Tibial artery (tissue), 4 donors: ENCODE results near the gene GRK1.

Source experiments
- DNase-seq, 2 donors: peaks; one replicate each; pipeline ENCODE4 v3.0.0-alpha.2; 2019
- H3K27ac ChIP-seq, 2 donors: fragments of 200-600 bp; sonication (generic) in 1 of 2; 1 replicate in 1 of 2; 2 replicates in 1 of 2; pipeline ENCODE4 v1.5.1; 2018 to 2019; ENCODE audit warnings: mild to moderate bottlenecking in 1 of 2
- H3K27me3 ChIP-seq, 2 donors: fragments of 200-600 bp; sonication (generic) in 1 of 2; one replicate each; pipeline versions ENCODE4 v1.5.1 to v1.6.0; 2016 to 2019
- H3K36me3 ChIP-seq, 3 donors: fragments of 200-600 bp; sonication (generic) in 2 of 3; one replicate each; pipeline ENCODE4 v1.5.1; 2016 to 2019; ENCODE audit warnings: mild to moderate bottlenecking in 2 of 3
- H3K4me1 ChIP-seq, 4 donors: fragments of 200-600 bp; sonication (generic) in 2 of 4; 1 replicate in 3 of 4; 2 replicates in 1 of 4; pipeline ENCODE4 v1.5.1; 2016 to 2019
- H3K4me3 ChIP-seq, 2 donors: fragments of 200-600 bp; sonication (generic) in 1 of 2; 1 replicate in 1 of 2; 2 replicates in 1 of 2; pipeline ENCODE4 v1.5.1; 2018 to 2019; ENCODE audit warnings: mild to moderate bottlenecking in 2 of 2
- H3K9me3 ChIP-seq, 3 donors: fragments of 200-600 bp; sonication (generic) in 1 of 3; one replicate each; pipeline ENCODE4 v1.5.1; 2016 to 2019
- intact Hi-C: fragments of 100-400 bp; cut with DNase I; formaldehyde crosslinking; loops from one replicate; pipeline ENCODE4 v1.15.0; 2023; ENCODE audit warnings: low total_unique reads
- TF ChIP-seq, protein P1 (sequence below), 2 experiments: fragments of 200-600 bp in 1 of 2; fragments of 450-650 bp in 1 of 2; IDR thresholded peaks; one replicate each; pipeline ENCODE4 v1.5.1; 2017 to 2019; ENCODE audit warnings: antibody characterized with exemption in 2 of 2, mild to moderate bottlenecking in 1 of 2, moderate library complexity in 1 of 2

The GRK1 gene

DNA sequence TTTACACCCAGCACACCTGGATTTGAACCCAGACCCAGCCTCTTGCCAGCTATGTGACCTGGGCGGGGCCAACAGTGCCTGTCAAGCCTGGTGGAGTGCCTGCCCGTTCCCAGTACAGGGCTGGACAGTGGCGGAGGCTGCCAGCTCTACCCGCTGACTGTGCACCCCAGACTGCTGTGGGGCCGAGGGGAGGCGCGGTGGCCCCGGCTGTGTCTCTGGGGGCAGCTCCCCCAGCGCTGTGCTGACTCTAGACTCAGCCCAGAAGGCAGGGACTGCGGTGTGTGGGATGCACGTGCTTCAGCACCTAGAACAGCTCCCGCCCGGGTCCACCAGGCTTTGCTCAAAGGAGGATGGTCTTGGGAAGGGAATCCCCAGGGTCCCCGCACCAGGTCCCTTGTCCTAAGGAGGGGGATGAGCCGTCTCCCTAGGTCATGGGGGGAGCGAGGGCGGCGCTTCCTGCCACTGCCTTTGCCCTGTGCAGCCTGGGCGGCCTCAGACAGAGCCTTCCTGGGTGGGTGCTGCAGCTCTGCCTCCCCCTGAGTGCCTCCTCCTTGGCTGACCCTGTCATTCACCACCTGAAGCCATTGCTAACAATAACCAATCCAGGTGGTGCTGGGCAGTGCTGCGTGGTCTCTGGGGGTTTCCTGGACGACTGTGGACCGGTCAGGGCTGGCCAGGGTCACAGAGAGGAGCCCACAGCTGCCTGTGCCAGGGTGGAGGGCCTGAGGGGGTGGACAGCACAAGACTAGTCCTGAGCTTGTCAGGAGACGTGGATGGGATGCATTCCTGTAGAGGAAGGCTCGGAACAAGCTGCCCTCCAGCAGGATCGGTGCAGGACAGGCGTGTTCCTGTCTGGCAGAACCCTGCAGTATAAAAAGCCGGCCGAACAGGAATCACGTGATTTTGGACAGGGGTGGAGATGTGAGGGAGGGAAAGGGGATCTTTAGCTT, 110.6 kb downstream of the GRK1 start:
- H3K27me3 ChIP-seq: peaks cover 0 to 35% of the 10 kb centered on the region in 2 donors
- H3K9me3 ChIP-seq: no peaks in the 10 kb centered on the region
- no peaks in the 10 kb centered on the region for H3K36me3 ChIP-seq
- peak in 1 of 2 donors; percentile 54 for DNase-seq
- TF ChIP-seq, protein P1, sequence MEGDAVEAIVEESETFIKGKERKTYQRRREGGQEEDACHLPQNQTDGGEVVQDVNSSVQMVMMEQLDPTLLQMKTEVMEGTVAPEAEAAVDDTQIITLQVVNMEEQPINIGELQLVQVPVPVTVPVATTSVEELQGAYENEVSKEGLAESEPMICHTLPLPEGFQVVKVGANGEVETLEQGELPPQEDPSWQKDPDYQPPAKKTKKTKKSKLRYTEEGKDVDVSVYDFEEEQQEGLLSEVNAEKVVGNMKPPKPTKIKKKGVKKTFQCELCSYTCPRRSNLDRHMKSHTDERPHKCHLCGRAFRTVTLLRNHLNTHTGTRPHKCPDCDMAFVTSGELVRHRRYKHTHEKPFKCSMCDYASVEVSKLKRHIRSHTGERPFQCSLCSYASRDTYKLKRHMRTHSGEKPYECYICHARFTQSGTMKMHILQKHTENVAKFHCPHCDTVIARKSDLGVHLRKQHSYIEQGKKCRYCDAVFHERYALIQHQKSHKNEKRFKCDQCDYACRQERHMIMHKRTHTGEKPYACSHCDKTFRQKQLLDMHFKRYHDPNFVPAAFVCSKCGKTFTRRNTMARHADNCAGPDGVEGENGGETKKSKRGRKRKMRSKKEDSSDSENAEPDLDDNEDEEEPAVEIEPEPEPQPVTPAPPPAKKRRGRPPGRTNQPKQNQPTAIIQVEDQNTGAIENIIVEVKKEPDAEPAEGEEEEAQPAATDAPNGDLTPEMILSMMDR (IDR thresholded peaks at IDR 0.05): no peak
- no peak overlapping the region for H3K4me3 ChIP-seq
- no peaks in the 10 kb centered on the region for H3K4me1 ChIP-seq
- H3K27ac ChIP-seq: no peak overlapping the region
- intact Hi-C loops: no loop called here

- no peak overlapping the region for H3K27ac ChIP-seq
- TF ChIP-seq, protein P1 (IDR thresholded peaks at IDR 0.05): no peak
- H3K36me3 ChIP-seq: no peaks in the 10 kb centered on the region
- no peak for DNase-seq
- H3K4me3 ChIP-seq: no peak overlapping the region
- no peaks in the 10 kb centered on the region for H3K4me1 ChIP-seq
- intact Hi-C loops: no loop called here
- H3K9me3 ChIP-seq: no peaks in the 10 kb centered on the region
- H3K27me3 ChIP-seq: peaks cover 0 to 20% of the 10 kb centered on the region in 2 donors
Observed at GRCh38 chr13:113781571-113781970, 114.6 kb downstream of the GRK1 start.

DNA sequence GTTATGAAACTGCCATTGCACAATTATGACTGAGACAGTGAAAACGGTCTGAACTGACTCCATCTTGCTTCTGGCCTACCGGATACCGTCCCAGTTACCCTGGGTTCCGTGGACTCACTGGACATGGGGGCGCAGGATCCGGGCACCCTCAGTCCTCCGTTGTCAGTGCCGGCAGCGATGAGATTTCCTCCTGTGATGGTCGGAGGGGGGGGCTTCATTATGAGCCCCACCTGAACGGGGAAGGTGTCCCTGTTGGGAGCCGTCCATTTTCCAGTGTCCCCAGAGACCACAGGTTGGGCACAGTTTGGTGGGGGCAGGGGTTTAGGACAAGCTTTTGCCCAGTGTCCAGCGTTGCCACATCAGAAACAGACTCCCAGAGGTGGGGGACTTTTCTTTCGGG, 115.5 kb downstream of the GRK1 start:
- Histone ChIP-seq H3K27ac (no peak overlapping the region), H3K27me3 (peaks cover 0 to 11% of the 10 kb centered on the region in 2 donors), H3K36me3 (no peaks in the 10 kb centered on the region), H3K9me3 (no peaks in the 10 kb centered on the region), H3K4me3 (no peak overlapping the region), H3K4me1 (no peaks in the 10 kb centered on the region)
- TF ChIP-seq, protein P1 (IDR thresholded peaks at IDR 0.05): no peak
- DNase-seq: no peak
- intact Hi-C loops: no loop called here

DNA sequence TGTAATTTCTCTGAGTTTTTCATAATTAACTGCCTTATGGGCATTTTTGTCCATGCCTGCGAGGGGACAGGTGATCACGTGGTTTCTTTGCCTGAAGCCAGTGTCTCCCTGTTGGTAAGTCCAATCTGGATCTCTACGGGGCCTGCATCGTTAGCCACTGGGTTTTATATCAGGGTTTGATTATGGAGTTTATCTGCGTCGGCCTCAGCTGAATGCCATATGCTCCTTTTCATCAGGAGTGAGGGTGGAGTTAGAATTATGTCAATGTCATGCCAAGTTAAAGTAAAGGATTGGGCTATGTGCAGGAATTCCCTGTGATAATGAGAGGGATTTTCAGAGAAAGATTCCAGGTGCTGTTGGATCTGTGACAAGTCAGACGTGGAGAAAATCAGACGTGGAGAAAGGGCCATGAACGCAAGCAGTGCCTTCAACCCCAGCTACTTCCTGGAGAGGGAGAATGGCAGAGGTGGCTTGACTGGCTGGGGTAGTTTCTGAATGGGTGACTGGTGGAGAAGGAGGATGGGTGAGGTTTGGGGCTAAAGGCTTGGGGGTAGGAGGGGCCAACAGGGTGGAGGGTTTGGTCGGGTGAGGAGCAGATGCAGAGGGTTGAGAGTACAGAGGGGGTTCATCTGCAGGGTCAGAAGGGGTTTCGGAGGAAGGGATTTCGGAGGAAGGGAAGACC, 116.3 kb downstream of the GRK1 start:
- no peaks in the 10 kb centered on the region for H3K9me3 ChIP-seq
- no peaks in the 10 kb centered on the region for H3K4me1 ChIP-seq
- no peaks in the 10 kb centered on the region for H3K36me3 ChIP-seq
- TF ChIP-seq, protein P1 (IDR thresholded peaks at IDR 0.05): no peak
- H3K27ac ChIP-seq: no peak overlapping the region
- H3K4me3 ChIP-seq: no peak overlapping the region
- DNase-seq: no peak
- intact Hi-C loops: no loop called here
- peaks cover 0 to 5% of the 10 kb centered on the region in 2 donors for H3K27me3 ChIP-seq

DNA sequence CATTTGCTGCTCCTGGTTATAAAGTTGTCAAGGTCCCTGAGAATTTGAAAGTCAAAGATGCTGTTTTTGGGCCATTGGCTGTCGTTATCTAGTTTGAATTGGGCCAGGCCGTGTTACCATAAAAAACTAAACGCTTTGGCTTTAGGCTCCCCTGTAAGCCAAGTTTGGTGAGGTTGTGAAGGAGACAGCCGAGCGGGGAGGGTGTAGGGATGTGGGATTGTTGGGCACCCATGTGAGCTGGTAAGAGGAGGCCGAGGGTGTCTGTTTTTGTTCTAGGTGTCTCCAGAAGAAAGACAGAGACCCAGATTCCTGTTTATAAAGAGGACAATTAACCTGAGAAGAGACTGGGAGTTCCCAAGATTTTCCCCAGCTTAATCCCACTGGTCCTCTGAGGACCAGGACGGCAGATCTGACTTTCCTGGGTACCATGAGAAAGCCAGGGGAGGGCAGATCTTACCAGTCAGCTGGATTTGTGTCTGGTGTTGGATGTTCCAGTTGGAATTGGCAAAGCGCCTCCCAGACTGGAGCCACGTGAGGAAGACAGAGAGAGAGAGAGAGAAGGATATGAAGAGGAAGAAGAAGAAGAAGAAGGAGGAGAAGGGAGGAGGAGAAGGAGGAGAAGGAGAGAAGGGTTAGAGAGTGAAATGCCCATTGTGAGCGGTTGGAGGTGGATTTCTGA, 117.1 kb downstream of the GRK1 start:
- no peaks in the 10 kb centered on the region for H3K36me3 ChIP-seq
- peaks cover 0 to 7% of the 10 kb centered on the region in 2 donors for H3K27me3 ChIP-seq
- no peak overlapping the region for H3K4me3 ChIP-seq
- no peak for DNase-seq
- H3K27ac ChIP-seq: no peak overlapping the region
- intact Hi-C loops: no loop called here
- no peaks in the 10 kb centered on the region for H3K9me3 ChIP-seq
- TF ChIP-seq, protein P1 (IDR thresholded peaks at IDR 0.05): no peak
- H3K4me1 ChIP-seq: no peaks in the 10 kb centered on the region
